Endothelial cell of hepatic sinusoid (primary cell): Measurements from ENCODE around the gene LOC101059915.
"Not testable (repeated sequence)": the region's sequence is repeated elsewhere in the genome, so short reads cannot be mapped to it uniquely, and the experiment has no call there.

ENCODE experiments used
- in situ Hi-C: cut with HindIII; loops from 2 replicates; pipeline ENCODE4 v1.10.0; 2017; ENCODE audit warnings: low sequenced_read_pairs

The LOC101059915 gene

DNA sequence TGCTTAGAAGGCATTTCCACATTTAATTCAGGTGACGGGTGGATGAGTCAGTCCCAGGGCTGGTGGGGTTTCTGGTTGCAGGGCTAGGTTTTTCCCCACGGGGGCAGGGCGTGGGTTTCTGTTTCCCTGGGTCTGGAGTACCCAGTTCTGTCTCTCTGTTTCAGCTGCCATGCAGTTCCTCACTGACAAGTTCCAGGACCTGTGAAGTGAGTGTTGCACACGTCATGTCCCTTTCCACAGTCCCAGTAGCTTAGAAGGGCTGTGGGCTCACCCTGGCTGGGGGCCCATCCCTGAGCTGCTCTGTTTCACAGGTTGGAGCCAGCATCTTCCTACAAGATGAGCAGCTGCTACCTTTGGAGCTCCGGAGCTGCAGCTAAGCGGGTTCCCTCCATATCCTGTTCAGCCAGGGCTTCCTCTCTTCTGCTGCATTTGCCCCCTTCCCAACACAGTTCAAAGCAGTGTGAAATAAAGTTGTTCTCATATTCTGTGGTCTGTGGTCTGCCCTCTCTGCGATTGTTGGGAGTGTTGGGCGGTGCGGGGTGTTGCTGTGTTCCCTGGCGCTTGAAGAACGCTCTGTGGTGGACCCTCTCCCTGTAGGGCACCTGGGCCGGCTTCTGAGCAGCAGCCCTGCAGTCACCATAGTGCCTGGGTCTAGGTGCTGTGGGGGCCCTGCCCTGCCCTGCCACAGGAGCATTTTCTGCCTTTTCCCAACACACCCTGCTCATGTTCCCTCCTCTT, 3.9 kb downstream of the LOC101059915 start:
- in situ Hi-C loops, result no loop called here

GRCh38 chrX:71671938-71672337, 4.6 kb downstream of the LOC101059915 start:
- in situ Hi-C loops, result no loop called here

DNA sequence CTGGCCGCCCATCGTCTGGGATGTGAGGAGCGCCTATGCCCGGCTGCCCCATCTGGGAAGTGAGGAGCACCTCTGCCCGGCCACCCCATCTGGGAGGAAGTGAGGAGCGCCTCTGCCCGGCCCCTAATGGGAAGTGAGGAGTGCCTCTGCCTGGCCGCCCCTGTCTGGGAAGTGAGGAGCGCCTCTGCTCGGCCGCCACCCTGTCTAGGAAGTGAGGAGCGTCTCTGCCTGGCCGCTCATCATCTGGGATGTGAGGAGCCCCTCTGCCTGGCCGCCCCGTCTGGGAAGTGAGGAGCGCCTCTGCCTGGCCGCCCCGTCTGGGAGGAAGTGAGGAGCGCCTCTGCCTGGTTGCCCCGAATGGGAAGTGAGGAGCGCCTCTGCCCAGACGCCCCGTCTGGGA, 8.3 kb downstream of the LOC101059915 start:
- in situ Hi-C loops, result not testable (repeated sequence)

GRCh38 chrX:71676068-71676795, 8.9 kb downstream of the LOC101059915 start:
- in situ Hi-C loops, result not testable (repeated sequence)

DNA sequence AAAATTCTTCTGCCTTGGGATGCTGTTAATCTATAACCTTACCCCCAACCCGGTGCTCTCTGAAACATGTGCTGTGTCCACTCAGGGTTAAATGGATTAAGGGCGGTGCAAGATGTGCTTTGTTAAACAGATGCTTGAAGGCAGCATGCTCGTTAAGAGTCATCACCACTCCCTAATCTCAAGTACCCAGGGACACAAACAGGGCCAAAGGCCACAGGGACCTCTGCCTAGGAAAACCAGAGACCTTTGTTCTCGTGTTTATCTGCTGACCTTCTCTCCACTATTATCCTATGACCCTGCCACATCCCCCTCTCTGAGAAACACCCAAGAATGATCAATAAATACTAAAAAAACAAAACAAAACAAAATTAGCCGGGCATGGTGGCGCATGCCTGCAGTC, 9.8 kb downstream of the LOC101059915 start:
- in situ Hi-C loops, result not testable (repeated sequence)

DNA sequence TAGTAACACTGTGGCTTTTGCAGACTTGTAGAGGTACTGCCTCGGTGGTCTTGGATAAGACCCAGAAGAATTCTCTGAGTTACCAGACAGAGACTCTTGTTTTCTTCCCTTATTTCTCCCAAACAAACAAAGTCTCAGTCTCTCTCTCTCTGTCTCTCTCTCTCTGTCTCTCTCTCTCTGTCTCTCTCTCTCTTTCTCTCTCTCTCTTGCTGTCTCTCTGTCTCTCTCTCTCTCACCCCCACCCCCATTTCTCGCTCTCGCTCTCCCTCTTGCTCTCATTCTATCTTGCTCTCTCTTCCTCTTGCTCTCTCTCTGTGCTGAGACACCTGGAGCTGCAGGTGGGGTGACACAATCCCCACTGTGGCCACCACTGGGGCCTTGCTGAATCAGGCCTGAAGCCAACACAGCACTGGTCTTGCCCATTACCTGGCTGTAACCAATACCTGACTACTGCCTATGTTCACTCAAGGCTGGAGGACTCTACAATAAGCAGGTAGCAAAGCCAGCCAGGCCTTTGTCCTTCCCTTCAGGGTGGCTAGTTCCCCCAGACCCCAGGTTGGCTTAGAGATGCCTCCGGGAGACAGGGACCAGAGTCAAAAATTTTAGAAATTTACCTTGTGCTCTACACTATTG, 12.3 kb downstream of the LOC101059915 start:
- in situ Hi-C loops, result no loop called here

DNA sequence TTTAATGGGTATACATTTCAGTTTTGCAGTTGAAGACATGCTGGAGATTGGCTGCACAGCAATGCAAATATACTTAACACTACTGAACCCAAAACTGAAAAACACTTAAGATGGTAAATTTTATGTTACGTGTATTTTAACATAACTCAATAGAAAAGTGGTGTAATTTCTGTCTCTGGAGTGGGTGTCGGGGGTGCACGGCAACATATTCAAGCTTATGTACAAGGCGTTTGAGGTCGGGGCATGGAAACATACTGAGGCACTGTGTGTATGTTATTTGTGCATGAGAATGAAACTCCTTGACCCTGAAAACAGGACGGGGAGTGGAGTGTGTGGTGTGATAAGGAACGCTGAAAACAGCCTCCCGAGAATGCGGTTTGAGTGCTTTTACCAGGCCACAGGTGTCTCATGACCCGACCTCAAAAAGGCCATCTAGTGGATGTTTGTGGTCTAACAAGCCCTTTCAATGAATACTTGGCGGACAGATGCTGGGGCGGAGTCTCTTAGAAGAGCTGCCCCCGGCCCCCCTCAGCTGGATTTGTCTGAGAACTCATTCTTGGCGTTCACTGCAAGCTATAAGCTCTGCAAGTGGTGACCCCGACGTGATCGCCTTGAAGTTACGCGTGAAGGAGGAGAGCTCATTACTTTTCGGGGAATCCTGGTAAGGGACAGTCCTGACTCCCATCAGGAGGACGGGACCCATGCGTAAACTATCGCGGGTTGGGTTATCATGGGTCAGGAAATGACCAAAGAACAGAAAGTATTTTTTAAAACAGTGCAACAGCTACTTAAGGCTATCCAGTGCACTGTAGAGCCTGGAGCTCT, 29.5 kb downstream of the LOC101059915 start:
- in situ Hi-C loops, result not testable (repeated sequence)

- in situ Hi-C loops, result not testable (repeated sequence)
Measured at GRCh38 chrX:71697466-71698298, 30.3 kb downstream of the LOC101059915 start.

DNA sequence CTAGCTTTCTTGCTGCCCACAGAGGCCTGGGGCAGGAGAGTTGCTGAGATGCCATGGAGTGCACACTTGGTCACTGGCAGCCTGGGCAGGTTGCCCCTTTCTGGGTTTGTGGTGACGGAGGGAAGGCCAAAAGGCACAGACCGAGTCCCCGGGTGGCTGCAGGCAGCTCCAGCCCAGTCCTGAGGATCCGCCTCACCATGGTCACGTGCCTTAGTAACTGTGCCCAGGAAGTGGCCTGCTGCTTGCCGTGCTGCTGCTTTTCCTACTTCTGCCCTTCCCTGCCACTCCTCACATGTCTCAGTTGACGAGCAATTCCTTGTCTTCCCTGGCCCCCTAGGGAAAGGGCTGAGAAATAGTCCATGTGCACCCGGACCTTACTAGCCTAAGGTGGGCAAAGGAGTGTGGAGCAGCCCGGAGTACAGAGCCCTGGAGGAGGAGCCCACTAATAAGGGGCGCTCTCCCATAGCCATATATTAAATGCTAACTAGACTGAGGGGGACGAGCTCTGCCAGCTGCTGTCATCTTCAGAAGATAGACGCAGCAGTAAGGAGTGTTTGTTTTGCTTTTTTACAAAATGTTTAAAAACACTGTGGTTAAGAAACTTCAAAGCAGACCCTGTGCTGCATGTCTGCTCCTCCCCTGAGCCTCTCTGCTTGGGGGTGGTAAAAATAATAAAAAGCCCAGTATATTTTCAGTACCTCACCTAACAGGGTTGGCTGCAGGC, 31.1 kb downstream of the LOC101059915 start:
- in situ Hi-C loops, result not testable (repeated sequence)

GRCh38 chrX:71699023-71699344, 31.6 kb downstream of the LOC101059915 start:
- in situ Hi-C loops, result not testable (repeated sequence)

DNA sequence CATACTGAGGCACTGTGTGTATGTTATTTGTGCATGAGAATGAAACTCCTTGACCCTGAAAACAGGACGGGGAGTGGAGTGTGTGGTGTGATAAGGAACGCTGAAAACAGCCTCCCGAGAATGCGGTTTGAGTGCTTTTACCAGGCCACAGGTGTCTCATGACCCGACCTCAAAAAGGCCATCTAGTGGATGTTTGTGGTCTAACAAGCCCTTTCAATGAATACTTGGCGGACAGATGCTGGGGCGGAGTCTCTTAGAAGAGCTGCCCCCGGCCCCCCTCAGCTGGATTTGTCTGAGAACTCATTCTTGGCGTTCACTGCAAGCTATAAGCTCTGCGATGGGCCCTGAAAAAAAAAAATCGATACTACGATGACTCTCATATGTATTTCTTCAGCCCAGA, 35.5 kb downstream of the LOC101059915 start:
- in situ Hi-C loops, result not testable (repeated sequence)

DNA sequence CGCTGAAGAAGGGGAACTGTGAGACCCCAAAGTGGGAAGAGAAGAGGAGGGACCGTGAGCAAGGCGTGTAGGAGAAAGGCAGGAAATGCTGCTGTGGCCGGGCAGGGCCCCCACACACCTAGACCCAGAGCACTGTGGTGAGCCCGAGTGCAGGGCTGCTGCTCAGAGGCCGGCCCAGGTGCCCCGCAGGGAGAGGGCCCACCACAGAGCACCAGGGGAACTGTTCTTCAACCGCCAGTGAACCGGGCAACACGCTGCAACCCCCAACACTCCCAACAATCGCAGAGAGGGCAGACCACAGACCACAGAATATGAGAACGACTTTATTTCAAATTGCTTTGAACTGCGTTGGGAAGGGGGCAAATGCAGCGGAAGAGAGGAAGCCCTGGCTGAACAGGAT, 46.7 kb downstream of the LOC101059915 start:
- in situ Hi-C loops, result not testable (repeated sequence)

GRCh38 chrX:71715551-71715950, 48.2 kb downstream of the LOC101059915 start:
- in situ Hi-C loops, result not testable (repeated sequence)

DNA sequence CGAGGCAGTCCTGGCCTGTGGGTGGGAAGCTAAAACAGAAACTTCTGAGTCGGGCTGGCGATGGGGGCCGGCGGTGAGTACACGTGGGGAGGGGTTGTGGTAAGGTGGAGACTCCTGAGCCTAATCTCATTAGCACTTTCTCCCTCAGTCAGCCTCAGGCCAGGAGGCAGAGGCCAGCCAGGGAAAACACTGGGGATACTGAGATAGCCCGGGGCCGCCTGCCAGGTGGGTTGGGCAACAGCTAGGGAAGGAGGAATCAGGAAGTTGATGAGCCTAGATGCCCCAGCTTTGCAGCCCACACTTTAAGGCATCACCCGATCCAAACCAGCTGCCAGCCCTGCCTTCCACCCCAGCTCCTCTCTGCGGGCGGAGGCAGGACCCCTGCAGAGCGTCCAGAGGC, 49.0 kb downstream of the LOC101059915 start:
- in situ Hi-C loops, result not testable (repeated sequence)

- in situ Hi-C loops, result not testable (repeated sequence)
Measured at GRCh38 chrX:71718185-71718584, 50.8 kb downstream of the LOC101059915 start, which contains the start of gene CXorf49. TSS of gene CXorf49 (minus strand) at chrX:71718285. CDS start at chrX:71718151, 134 bp downstream.

- in situ Hi-C loops, result not testable (repeated sequence)
Measured at GRCh38 chrX:71719195-71719594, 51.8 kb downstream of the LOC101059915 start.

DNA sequence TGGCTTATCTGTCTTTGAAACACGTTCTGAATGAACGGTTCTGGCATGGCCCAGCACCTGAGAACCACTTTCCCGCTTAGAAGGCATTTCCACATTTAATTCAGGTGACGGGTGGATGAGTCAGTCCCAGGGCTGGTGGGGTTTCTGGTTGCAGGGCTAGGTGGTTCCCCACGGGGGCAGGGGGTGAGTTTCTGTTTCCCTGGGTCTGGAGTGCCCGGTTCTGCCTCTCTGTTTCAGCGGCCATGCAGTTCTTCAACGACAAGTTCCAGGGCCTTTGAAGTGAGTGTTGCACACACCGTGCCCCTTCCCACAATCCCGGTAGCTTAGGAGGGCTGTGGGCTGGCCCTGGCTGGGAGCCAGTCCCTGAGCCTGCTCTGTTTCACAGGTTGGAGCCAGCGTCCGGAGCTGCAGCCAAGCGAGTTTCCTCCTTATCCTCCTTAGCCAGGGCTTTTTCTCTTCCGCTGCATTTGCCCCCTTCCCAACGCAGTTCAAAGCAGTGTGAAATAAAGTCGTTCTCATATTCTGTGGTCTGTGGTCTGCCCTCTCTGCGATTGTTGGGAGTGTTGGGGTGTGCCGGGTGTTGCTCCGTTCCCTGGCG, 53.0 kb downstream of the LOC101059915 start:
- in situ Hi-C loops, result not testable (repeated sequence)
